HepG2 (cell line): ENCODE measurements around the gene PTPRM. TPM values are rescaled to one million over a fixed set of nuclear protein-coding genes. Genes with fewer than 3 reads are reported as not detected.

Experiments used
- EP300 ChIP-seq, 3 experiments: sonication (generic) in 1 of 3; formaldehyde crosslinking in 1 of 3; IDR thresholded peaks; 2 replicates each; pipeline versions ENCODE4 v1.5.1 to v1.6.1; 2011 to 2020; ENCODE audit warnings: low read depth in 2 of 3, low read length in 2 of 3, borderline replicate concordance in 1 of 3, improper control_type of control experiment in 1 of 3, mild to moderate bottlenecking in 1 of 3, missing genetic modification reagents in 1 of 3, moderate library complexity in 1 of 3
- FOXA1 ChIP-seq, 2 experiments: fragments of 450-650 bp in 1 of 2; sonication (generic) in 1 of 2; formaldehyde crosslinking in 1 of 2; IDR thresholded peaks; 2 replicates each; pipeline versions ENCODE4 v1.4.0 to v1.6.1; 2016 to 2020; ENCODE audit warnings: missing genetic modification reagents in 1 of 2
- FOXK1 ChIP-seq: sonication (generic); formaldehyde crosslinking; IDR thresholded peaks from 2 replicates; pipeline ENCODE4 v1.4.0; 2020; ENCODE audit warnings: low read depth, missing genetic modification reagents, borderline replicate concordance
- FOXO1 ChIP-seq: sonication (generic); formaldehyde crosslinking; IDR thresholded peaks from 2 replicates; pipeline ENCODE4 v1.4.0; 2020; ENCODE audit warnings: missing genetic modification reagents
- JUN ChIP-seq: sonication (generic); formaldehyde crosslinking; IDR thresholded peaks from 2 replicates; pipeline ENCODE4 v1.4.0; 2020; ENCODE audit warnings: mild to moderate bottlenecking, missing genetic modification reagents
- KDM1A ChIP-seq: IDR thresholded peaks from 2 replicates; pipeline ENCODE4 v1.6.1; 2016; ENCODE audit warnings: missing compliant biosample characterization
- NFE2 ChIP-seq: sonication (generic); formaldehyde crosslinking; IDR thresholded peaks from 2 replicates; pipeline ENCODE4 v1.4.0; 2020; ENCODE audit warnings: missing genetic modification reagents
- RARG ChIP-seq: sonication (generic); formaldehyde crosslinking; IDR thresholded peaks from 2 replicates; pipeline ENCODE4 v1.4.0; 2020; ENCODE audit warnings: low read depth, mild to moderate bottlenecking, missing genetic modification reagents
- RCOR2 ChIP-seq: IDR thresholded peaks from 2 replicates; pipeline ENCODE4 v1.6.1; 2016; ENCODE audit warnings: missing biosample characterization, missing genetic modification reagents
- RFX5 ChIP-seq: IDR thresholded peaks from 2 replicates; pipeline ENCODE4 v1.6.1; 2011; ENCODE audit warnings: low read depth, low read length, improper control_type of control experiment
- TCF7L2 ChIP-seq: IDR thresholded peaks from 2 replicates; pipeline ENCODE4 v1.6.1; 2011; ENCODE audit warnings: mild to moderate bottlenecking, low read depth, low read length, moderate library complexity
- TGIF2 ChIP-seq: IDR thresholded peaks from 2 replicates; pipeline ENCODE4 v1.6.1; 2016; ENCODE audit warnings: control low read depth, missing compliant biosample characterization
- ZMYM4 ChIP-seq: sonication (generic); formaldehyde crosslinking; IDR thresholded peaks from 2 replicates; pipeline ENCODE4 v1.8.1; 2023; ENCODE audit warnings: mild to moderate bottlenecking, missing genetic modification reagents
- ZNF224 ChIP-seq: sonication (generic); formaldehyde crosslinking; IDR thresholded peaks from 2 replicates; pipeline ENCODE4 v1.5.0; 2020; ENCODE audit warnings: mild to moderate bottlenecking, missing genetic modification reagents
- ZNF24 ChIP-seq: fragments of 450-650 bp; IDR thresholded peaks from 2 replicates; pipeline ENCODE4 v1.6.1; 2017; ENCODE audit warnings: antibody characterized with exemption, mild to moderate bottlenecking
- ZNF33B ChIP-seq: sonication (generic); formaldehyde crosslinking; IDR thresholded peaks from 2 replicates; pipeline ENCODE4 v1.5.1; 2020; ENCODE audit warnings: mild to moderate bottlenecking, missing genetic modification reagents
- ZNF816 ChIP-seq: sonication (generic); formaldehyde crosslinking; IDR thresholded peaks from 2 replicates; pipeline ENCODE4 v1.8.0; 2022; ENCODE audit warnings: missing genetic modification reagents, mild to moderate bottlenecking, borderline replicate concordance
- polyA plus RNA-seq, 8 experiments: library from polyadenylated mRNA; depleted of rRNA in 3 of 8; stranded (reverse) in 7 of 8; unstranded in 1 of 8; fragments of >200 nt; fragmentation: Illumina TruSeq in 4 of 8; extraction: Trizol in 4 of 8; gene quantifications; 2 replicates each; pipeline versions ENCODE4 v1.2.1 to v1.2.3, GENCODE V29; 2011 to 2016; ENCODE audit warnings: low read depth in 4 of 8, missing spikeins in 1 of 8, mixed read lengths in 1 of 8; ENCODE audit not compliant: insufficient read depth in 1 of 8
- total RNA-seq, 5 experiments: library from RNA; depleted of rRNA; stranded (reverse); fragments of >200 nt; fragmentation: Illumina TruSeq; extraction: Trizol; gene quantifications; 2 replicates each; pipeline ENCODE4 v1.2.3, GENCODE V29; 2016; ENCODE audit warnings: low read depth in 1 of 5
- TF ChIP-seq, protein P1 (sequence below): IDR thresholded peaks from 2 replicates; pipeline ENCODE4 v1.6.1; 2012; ENCODE audit warnings: low read depth, low read length, improper control_type of control experiment
- TF ChIP-seq, protein P2 (sequence below): sonication (generic); formaldehyde crosslinking; IDR thresholded peaks from 2 replicates; pipeline ENCODE4 v1.8.1; 2023; ENCODE audit warnings: missing genetic modification reagents, mild to moderate bottlenecking, borderline replicate concordance
- TF ChIP-seq, protein P3 (sequence below): IDR thresholded peaks from 2 replicates; pipeline ENCODE4 v1.6.1; 2016
- TF ChIP-seq, protein P4 (sequence below): IDR thresholded peaks from 2 replicates; pipeline ENCODE4 v1.4.0; 2020; ENCODE audit warnings: mild to moderate bottlenecking, missing genetic modification reagents

PTPRM gene
- total and polyA plus RNA-seq, 2 of the 13 experiments (the other 11 are each of a cell fraction or from before 2014, with no cell fraction given): 12.6 to 108 TPM

DNA sequence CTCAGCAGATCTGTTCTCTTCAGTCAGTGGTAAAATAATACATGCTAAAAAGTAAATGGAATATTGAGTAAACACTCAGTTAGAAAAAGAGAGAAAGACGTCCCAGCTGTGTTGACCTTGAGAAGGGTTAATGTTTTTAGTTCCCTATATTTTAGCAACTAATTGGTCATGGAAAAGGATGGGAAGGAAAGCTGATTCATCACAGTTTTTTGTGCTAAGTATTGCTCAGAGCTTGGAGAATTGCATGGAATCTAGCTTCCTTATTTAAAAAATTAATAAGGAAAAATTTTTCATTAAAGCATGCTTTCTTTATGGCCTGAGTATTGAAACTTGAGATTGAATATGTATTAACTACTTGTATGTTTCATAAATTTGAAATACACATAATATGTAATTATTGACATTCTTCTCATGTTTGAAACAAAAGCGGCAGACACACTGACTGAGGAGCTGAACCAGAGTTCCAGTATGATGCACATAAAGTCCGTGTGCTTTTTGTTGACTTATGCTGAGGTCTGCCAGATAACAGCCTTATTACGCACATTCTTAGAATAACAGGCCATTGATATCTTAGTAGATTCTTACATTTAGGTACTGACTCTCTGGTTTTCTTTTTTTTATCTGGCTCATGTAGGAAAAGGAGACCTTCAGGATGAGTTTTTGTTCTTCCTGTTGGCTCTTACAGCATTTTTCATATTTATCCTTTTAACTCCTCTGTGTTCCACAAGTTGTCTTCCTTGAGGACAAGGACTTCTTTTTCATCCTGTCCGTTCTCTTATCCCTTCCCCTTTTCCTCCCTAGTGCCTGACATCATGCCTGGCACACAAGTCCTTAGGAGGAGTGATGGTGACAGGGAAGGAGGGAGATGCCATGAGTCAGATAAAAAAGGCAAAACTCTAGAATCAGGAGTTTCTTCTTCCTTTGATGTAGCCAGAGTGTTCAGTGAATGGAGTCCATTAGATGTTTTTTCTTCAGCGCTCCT, 194.1 kb downstream of the PTPRM start (continued):
- TF ChIP-seq ZNF816 (CRISPR knock-in tag) (peak; percentile 27; the same call in 1 of the 2 replicates), ZNF24 (no peak), FOXK1 (CRISPR knock-in tag) (no peak), JUN (CRISPR knock-in tag) (no peak), FOXA1 (IDR thresholded peaks at IDR 0.05) (no peak), FOXA1 (CRISPR knock-in tag; IDR thresholded peaks at IDR 0.05) (peak; percentile 61; the same call in 1 of the 2 replicates), ZMYM4 (CRISPR knock-in tag) (no peak), ZNF224 (CRISPR knock-in tag) (no peak), RFX5 (no peak), NFE2 (CRISPR knock-in tag) (no peak), KDM1A (CRISPR knock-in tag) (no peak), ZNF33B (CRISPR knock-in tag) (no peak), TCF7L2 (no peak), RARG (CRISPR knock-in tag) (no peak), EP300 (IDR thresholded peaks at IDR 0.05; ENCODE audit: low read depth in 2 of 2, low read length in 2 of 2) (no peak), EP300 (CRISPR knock-in tag; IDR thresholded peaks at IDR 0.05; ENCODE audit: borderline replicate concordance) (no peak), RCOR2 (CRISPR knock-in tag) (0 out of 2 replicates have a peak, but pooled peaks have one; percentile 27), TGIF2 (no peak), FOXO1 (CRISPR knock-in tag) (no peak)
- TF ChIP-seq, protein P1, sequence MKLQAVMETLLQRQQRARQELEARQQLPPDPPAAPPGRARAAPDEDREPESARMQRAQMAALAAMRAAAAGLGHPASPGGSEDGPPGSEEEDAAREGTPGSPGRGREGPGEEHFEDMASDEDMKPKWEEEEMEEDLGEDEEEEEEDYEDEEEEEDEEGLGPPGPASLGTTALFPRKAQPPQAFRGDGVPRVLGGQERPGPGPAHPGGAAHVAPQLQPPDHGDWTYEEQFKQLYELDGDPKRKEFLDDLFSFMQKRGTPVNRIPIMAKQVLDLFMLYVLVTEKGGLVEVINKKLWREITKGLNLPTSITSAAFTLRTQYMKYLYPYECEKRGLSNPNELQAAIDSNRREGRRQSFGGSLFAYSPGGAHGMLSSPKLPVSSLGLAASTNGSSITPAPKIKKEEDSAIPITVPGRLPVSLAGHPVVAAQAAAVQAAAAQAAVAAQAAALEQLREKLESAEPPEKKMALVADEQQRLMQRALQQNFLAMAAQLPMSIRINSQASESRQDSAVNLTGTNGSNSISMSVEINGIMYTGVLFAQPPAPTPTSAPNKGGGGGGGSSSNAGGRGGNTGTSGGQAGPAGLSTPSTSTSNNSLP: 0 out of 2 replicates have a peak, but pooled peaks have one; percentile 25
- TF ChIP-seq, protein P2, sequence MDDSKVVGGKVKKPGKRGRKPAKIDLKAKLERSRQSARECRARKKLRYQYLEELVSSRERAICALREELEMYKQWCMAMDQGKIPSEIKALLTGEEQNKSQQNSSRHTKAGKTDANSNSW (CRISPR knock-in tag): no peak
- TF ChIP-seq, protein P3, sequence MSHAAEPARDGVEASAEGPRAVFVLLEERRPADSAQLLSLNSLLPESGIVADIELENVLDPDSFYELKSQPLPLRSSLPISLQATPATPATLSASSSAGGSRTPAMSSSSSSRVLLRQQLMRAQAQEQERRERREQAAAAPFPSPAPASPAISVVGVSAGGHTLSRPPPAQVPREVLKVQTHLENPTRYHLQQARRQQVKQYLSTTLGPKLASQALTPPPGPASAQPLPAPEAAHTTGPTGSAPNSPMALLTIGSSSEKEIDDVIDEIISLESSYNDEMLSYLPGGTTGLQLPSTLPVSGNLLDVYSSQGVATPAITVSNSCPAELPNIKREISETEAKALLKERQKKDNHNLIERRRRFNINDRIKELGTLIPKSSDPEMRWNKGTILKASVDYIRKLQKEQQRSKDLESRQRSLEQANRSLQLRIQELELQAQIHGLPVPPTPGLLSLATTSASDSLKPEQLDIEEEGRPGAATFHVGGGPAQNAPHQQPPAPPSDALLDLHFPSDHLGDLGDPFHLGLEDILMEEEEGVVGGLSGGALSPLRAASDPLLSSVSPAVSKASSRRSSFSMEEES: no peak
- TF ChIP-seq, protein P4, sequence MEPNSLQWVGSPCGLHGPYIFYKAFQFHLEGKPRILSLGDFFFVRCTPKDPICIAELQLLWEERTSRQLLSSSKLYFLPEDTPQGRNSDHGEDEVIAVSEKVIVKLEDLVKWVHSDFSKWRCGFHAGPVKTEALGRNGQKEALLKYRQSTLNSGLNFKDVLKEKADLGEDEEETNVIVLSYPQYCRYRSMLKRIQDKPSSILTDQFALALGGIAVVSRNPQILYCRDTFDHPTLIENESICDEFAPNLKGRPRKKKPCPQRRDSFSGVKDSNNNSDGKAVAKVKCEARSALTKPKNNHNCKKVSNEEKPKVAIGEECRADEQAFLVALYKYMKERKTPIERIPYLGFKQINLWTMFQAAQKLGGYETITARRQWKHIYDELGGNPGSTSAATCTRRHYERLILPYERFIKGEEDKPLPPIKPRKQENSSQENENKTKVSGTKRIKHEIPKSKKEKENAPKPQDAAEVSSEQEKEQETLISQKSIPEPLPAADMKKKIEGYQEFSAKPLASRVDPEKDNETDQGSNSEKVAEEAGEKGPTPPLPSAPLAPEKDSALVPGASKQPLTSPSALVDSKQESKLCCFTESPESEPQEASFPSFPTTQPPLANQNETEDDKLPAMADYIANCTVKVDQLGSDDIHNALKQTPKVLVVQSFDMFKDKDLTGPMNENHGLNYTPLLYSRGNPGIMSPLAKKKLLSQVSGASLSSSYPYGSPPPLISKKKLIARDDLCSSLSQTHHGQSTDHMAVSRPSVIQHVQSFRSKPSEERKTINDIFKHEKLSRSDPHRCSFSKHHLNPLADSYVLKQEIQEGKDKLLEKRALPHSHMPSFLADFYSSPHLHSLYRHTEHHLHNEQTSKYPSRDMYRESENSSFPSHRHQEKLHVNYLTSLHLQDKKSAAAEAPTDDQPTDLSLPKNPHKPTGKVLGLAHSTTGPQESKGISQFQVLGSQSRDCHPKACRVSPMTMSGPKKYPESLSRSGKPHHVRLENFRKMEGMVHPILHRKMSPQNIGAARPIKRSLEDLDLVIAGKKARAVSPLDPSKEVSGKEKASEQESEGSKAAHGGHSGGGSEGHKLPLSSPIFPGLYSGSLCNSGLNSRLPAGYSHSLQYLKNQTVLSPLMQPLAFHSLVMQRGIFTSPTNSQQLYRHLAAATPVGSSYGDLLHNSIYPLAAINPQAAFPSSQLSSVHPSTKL (CRISPR knock-in tag): peak; percentile 69
